H1 (cell line): ENCODE data around the gene CCL24. TPM values are rescaled to one million over a fixed set of nuclear protein-coding genes. Genes with fewer than 3 reads are reported as not detected.
A peak's percentile ranks its signal among the peaks of the same experiment; 100 is the strongest.

Experiments used
- CTCF ChIA-PET: fragments of 300-600 bp; sonication (Branson Sonifier 250); formaldehyde crosslinking; loops from one replicate; lab custom pipeline; 2021; ENCODE audit not compliant: partially characterized antibody; lab: Charles Lee
- POLR2A ChIA-PET: fragments of 300-600 bp; sonication (Branson Sonifier 250); formaldehyde crosslinking; loops from one replicate; lab custom pipeline; 2021; ENCODE audit warnings: inconsistent platforms; ENCODE audit not compliant: partially characterized antibody; lab: Charles Lee
- DNase-seq, 2 experiments: peaks; one replicate each; pipeline versions ENCODE4 v3.0.0 to v3.0.0-alpha.2; 2010 to 2022; ENCODE audit warnings: low spot score in 2 of 2, low read depth in 1 of 2, mixed read lengths in 1 of 2
- FAIRE-seq: peaks from 2 replicates; lab custom pipeline; 2011; peaks lifted over from hg19 to GRCh38; lab: Jason Lieb, UNC
- H2AFZ ChIP-seq: 2 replicates; pipeline ENCODE4 v1.8.1; 2012; ENCODE audit warnings: low read length, inconsistent platforms
- H2AK5ac ChIP-seq: 2 replicates; pipeline ENCODE4 v1.6.1; 2013; ENCODE audit warnings: low read depth, low read length
- H2BK120ac ChIP-seq: replicated peaks from 2 replicates; pipeline ENCODE3; 2013; ENCODE audit warnings: low read depth, low read length, inconsistent platforms
- H2BK12ac ChIP-seq: 2 replicates; pipeline ENCODE4 v1.6.1; 2013; ENCODE audit warnings: low read depth, low read length
- H2BK15ac ChIP-seq: 2 replicates; pipeline ENCODE4 v1.6.1; 2013; ENCODE audit warnings: low read length
- H2BK20ac ChIP-seq: 2 replicates; pipeline ENCODE4 v1.6.1; 2013; ENCODE audit warnings: low read length
- H2BK5ac ChIP-seq: 2 replicates; pipeline ENCODE4 v1.6.1; 2013; ENCODE audit warnings: low read depth, low read length
- H3K14ac ChIP-seq: 2 replicates; pipeline ENCODE4 v1.6.1; 2013; ENCODE audit warnings: inconsistent platforms; ENCODE audit not compliant: insufficient read length
- H3K18ac ChIP-seq: 2 replicates; pipeline ENCODE4 v1.6.1; 2013; ENCODE audit warnings: low read length; ENCODE audit errors: extremely low read depth
- H3K23ac ChIP-seq: 2 replicates; pipeline ENCODE4 v1.6.1; 2013; ENCODE audit warnings: inconsistent platforms; ENCODE audit not compliant: insufficient read length
- H3K23me2 ChIP-seq: 2 replicates; pipeline ENCODE4 v1.6.1; 2013; ENCODE audit warnings: low read depth, low read length
- H3K27ac ChIP-seq: 2 replicates; pipeline ENCODE4 v1.6.1; 2011; ENCODE audit warnings: low read depth, low read length, inconsistent platforms
- H3K27me3 ChIP-seq, 4 experiments: replicated peaks in 1 of 4; 1 replicate in 1 of 4; 2 replicates in 3 of 4; pipeline versions ENCODE4 v1.6.1 to v1.8.1; 2011 to 2013; ENCODE audit warnings: low read length in 3 of 4, mild to moderate bottlenecking in 3 of 4, inconsistent platforms in 2 of 4, mixed read lengths in 2 of 4, moderate library complexity in 1 of 4; ENCODE audit not compliant: control insufficient read depth in 3 of 4, insufficient read depth in 3 of 4; ENCODE audit errors: extremely low read depth in 1 of 4
- H3K36me3 ChIP-seq, 4 experiments: 2 replicates each; pipeline versions ENCODE4 v1.6.1 to v1.8.1; 2011 to 2013; ENCODE audit warnings: mild to moderate bottlenecking in 4 of 4, low read length in 3 of 4, moderate library complexity in 2 of 4, control low read depth in 1 of 4, inconsistent platforms in 1 of 4; ENCODE audit not compliant: insufficient read depth in 4 of 4, control insufficient read depth in 2 of 4
- H3K4ac ChIP-seq: replicated peaks from 2 replicates; pipeline ENCODE3; 2013; ENCODE audit warnings: low read length, low read depth, mixed read lengths, inconsistent platforms; ENCODE audit not compliant: insufficient read length
- H3K4me1 ChIP-seq, 4 experiments: replicated peaks in 1 of 4; 1 replicate in 1 of 4; 2 replicates in 3 of 4; pipeline versions ENCODE4 v1.6.1 to v1.8.1; 2011 to 2013; ENCODE audit warnings: low read length in 3 of 4, inconsistent platforms in 2 of 4, mixed read lengths in 1 of 4; ENCODE audit not compliant: insufficient read depth in 4 of 4, control insufficient read depth in 3 of 4
- H3K4me2 ChIP-seq, 2 experiments: 2 replicates each; pipeline versions ENCODE4 v1.6.1 to v1.8.1; 2011 to 2013; ENCODE audit warnings: low read depth in 2 of 2, low read length in 2 of 2, control low read depth in 1 of 2, inconsistent platforms in 1 of 2, mild to moderate bottlenecking in 1 of 2; ENCODE audit not compliant: insufficient read depth in 1 of 2
- H3K4me3 ChIP-seq, 4 experiments: fragments of 200-600, 300-600 bp in 1 of 4; sonication (generic), shearing (Covaris generic), sonication (Bioruptor Twin) in 1 of 4; 2 replicates each; pipeline versions ENCODE4 v1.5.1 to v1.8.1; 2011 to 2016; ENCODE audit warnings: low read length in 4 of 4, low read depth in 3 of 4, control low read depth in 2 of 4, inconsistent platforms in 2 of 4, mild to moderate bottlenecking in 2 of 4, mixed read lengths in 1 of 4, moderate library complexity in 1 of 4; ENCODE audit not compliant: insufficient read depth in 2 of 4; ENCODE audit errors: extremely low read depth in 1 of 4
- H3K56ac ChIP-seq: replicated peaks from 2 replicates; pipeline ENCODE3; 2013; ENCODE audit warnings: low read depth, mild to moderate bottlenecking, mixed read lengths, low read length, inconsistent platforms; ENCODE audit not compliant: insufficient read length
- H3K79me1 ChIP-seq: 2 replicates; pipeline ENCODE4 v1.6.1; 2013; ENCODE audit warnings: low read depth, low read length, control low read depth
- H3K79me2 ChIP-seq, 2 experiments: 2 replicates each; pipeline versions ENCODE4 v1.6.1 to v1.8.1; 2012 to 2013; ENCODE audit warnings: low read length in 2 of 2, mild to moderate bottlenecking in 2 of 2, inconsistent platforms in 1 of 2; ENCODE audit not compliant: insufficient read depth in 2 of 2, control insufficient read depth in 1 of 2
- H3K9ac ChIP-seq, 4 experiments: replicated peaks in 1 of 4; 1 replicate in 1 of 4; 2 replicates in 3 of 4; pipeline versions ENCODE4 v1.6.1 to v1.8.1; 2011 to 2013; ENCODE audit warnings: low read depth in 3 of 4, low read length in 3 of 4, control low read depth in 2 of 4, mild to moderate bottlenecking in 2 of 4, moderate library complexity in 2 of 4, inconsistent platforms in 1 of 4; ENCODE audit errors: extremely low read depth in 1 of 4
- H3K9me3 ChIP-seq, 2 experiments: 2 replicates each; pipeline versions ENCODE4 v1.6.1 to v1.8.1; 2012 to 2013; ENCODE audit warnings: mild to moderate bottlenecking in 2 of 2, moderate library complexity in 2 of 2, control low read depth in 1 of 2, inconsistent platforms in 1 of 2, low read depth in 1 of 2, low read length in 1 of 2, mixed read lengths in 1 of 2; ENCODE audit not compliant: insufficient read depth in 2 of 2
- H4K20me1 ChIP-seq, 2 experiments: replicated peaks in 1 of 2; 2 replicates each; pipeline versions ENCODE3 to v1.8.1; 2011 to 2013; ENCODE audit warnings: inconsistent platforms in 2 of 2, low read length in 2 of 2, mild to moderate bottlenecking in 1 of 2; ENCODE audit not compliant: insufficient read depth in 2 of 2, control insufficient read depth in 1 of 2
- H4K5ac ChIP-seq: 2 replicates; pipeline ENCODE4 v1.6.1; 2013; ENCODE audit warnings: low read length, low read depth, mixed read lengths, inconsistent platforms; ENCODE audit not compliant: insufficient read length
- H4K8ac ChIP-seq: 2 replicates; pipeline ENCODE4 v1.8.0; 2013; ENCODE audit warnings: mild to moderate bottlenecking, moderate library complexity, low read length, inconsistent platforms; ENCODE audit not compliant: insufficient read depth; ENCODE audit errors: extremely low read depth
- H4K91ac ChIP-seq: replicated peaks from 2 replicates; pipeline ENCODE3; 2013; ENCODE audit warnings: low read length, mixed read lengths, inconsistent platforms; ENCODE audit not compliant: insufficient read length
- CEBPB ChIP-seq: IDR thresholded peaks from 2 replicates; pipeline ENCODE4 v1.6.1; 2012; ENCODE audit warnings: low read depth, low read length
- KDM1A ChIP-seq: fragments of 200-600, 300-600 bp; sonication (generic); IDR thresholded peaks from 2 replicates; pipeline ENCODE4 v1.7.1; 2016; ENCODE audit warnings: mild to moderate bottlenecking, low read length, borderline replicate concordance
- KDM4A ChIP-seq: IDR thresholded peaks from one replicate; pipeline ENCODE4 v1.7.1; 2012; ENCODE audit warnings: low read depth, mild to moderate bottlenecking, moderate library complexity, low read length, inconsistent platforms; ENCODE audit not compliant: severe bottlenecking
- RNF2 ChIP-seq: fragments of 200-900, 300-1000 bp; sonication (generic); IDR thresholded peaks from 2 replicates; pipeline ENCODE4 v1.7.1; 2016; ENCODE audit warnings: borderline replicate concordance, low read depth, mild to moderate bottlenecking, antibody characterized with exemption, low read length; ENCODE audit not compliant: poor library complexity, severe bottlenecking; ENCODE audit errors: missing control alignments
- WGBS, 2 experiments: shearing (Covaris generic) in 1 of 2; methylation state at CpG; one replicate each; pipeline versions ENCODE4 v1.1.6 to v1.1.7; 2013 to 2015; ENCODE audit warnings: low lambda C conversion rate in 2 of 2, mixed read lengths in 2 of 2, inconsistent platforms in 1 of 2, low coverage in 1 of 2, missing lambda C conversion rate in 1 of 2; ENCODE audit not compliant: insufficient replicate concordance in 2 of 2, insufficient coverage in 1 of 2, insufficient read length in 1 of 2; ENCODE audit errors: extremely low coverage in 1 of 2, missing lambda C conversion rate in 1 of 2; 5-methylcytosine and 5-hydroxymethylcytosine counted together
- polyA plus RNA-seq, 7 experiments: library from polyadenylated mRNA; depleted of rRNA in 3 of 7; stranded (reverse) in 5 of 7; unstranded in 2 of 7; fragments of >200 nt in 5 of 7; fragments of 200-250 nt in 2 of 7; gene quantifications; 1 replicate in 5 of 7; 2 replicates in 1 of 7; 4 replicates in 1 of 7; pipeline versions ENCODE4 v1.2.1 to v1.2.3, GENCODE V29; 2011 to 2013; ENCODE audit warnings: missing spikeins in 2 of 7, mixed read lengths in 2 of 7
- total RNA-seq: library from RNA; stranded (reverse); fragmentation: NEBNext Ultra II Directional; extraction: Animal tissue kit (Norgen Biotek cat#: 25700); gene quantifications from 2 replicates; pipeline ENCODE4 v1.2.1, GENCODE V29; 2021

CCL24 gene
- total and polyA plus RNA-seq, 2 of the 8 experiments (the other 6 are each of a cell fraction or from before 2014, with no cell fraction given), result not detected

DNA sequence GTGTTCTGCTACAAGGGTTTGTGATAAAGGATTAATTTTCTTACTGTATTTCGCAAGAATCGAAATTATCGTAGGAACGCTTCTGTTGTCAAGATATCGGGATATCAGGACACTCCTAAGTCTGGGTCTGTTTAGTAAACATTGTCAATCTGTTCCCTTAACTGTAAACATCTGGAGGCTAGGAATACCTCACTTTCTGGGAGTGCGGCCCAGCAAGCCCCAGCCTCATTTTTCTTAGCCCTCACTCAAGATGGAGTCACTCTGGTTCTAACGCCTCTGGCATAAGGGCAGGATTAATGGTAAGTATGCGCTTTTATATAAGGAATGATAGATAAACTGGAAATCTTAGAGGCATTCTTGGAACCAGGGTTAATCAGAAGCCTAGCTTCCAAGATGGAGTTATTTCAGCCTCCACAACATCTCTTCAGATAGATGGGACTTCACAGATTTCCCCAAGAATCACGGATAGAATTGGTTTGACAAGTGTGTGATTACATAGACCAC, 30.1 kb upstream of the CCL24 start:
- ChIA-PET CTCF (no interaction called here), POLR2A (no interaction called here)
- H3K79me2 ChIP-seq, result no peaks in the 10 kb centered on the region
- no peak overlapping the region for H2BK15ac ChIP-seq
- no peak overlapping the region for H2AK5ac ChIP-seq
- no peak overlapping the region for H3K4me3 ChIP-seq
- no peak overlapping the region for H2BK120ac ChIP-seq
- no peak overlapping the region for H3K56ac ChIP-seq
- H3K9me3 ChIP-seq, result no peaks in the 10 kb centered on the region
- H3K23me2 ChIP-seq, result no peaks in the 10 kb centered on the region
- H2AFZ ChIP-seq, result no peak overlapping the region
- no peaks in the 10 kb centered on the region for H3K4me1 ChIP-seq
- no peak overlapping the region for H3K23ac ChIP-seq
- no peak overlapping the region for H4K91ac ChIP-seq
- H2BK20ac ChIP-seq, result no peak overlapping the region
- H2BK5ac ChIP-seq, result no peak overlapping the region
- H3K14ac ChIP-seq, result no peak overlapping the region
- no peaks in the 10 kb centered on the region for H4K20me1 ChIP-seq
- H3K18ac ChIP-seq, result no peak overlapping the region
- H4K5ac ChIP-seq, result no peak overlapping the region
- 88% methylated on average over 9 of the region's 9 CpGs; no CpG with 5 or more reads in 1 of the 2 experiments for WGBS, 2 experiments
- H2BK12ac ChIP-seq, result no peak overlapping the region
- no peak overlapping the region for H3K4ac ChIP-seq
- DNase-seq (no peak), FAIRE-seq (no peak)
- no peaks in the 10 kb centered on the region for H3K27me3 ChIP-seq
- no peak overlapping the region for H3K9ac ChIP-seq
- TF ChIP-seq KDM4A, result no peak
- peak; percentile 56; the same call in 1 of the 2 replicates for TF ChIP-seq CEBPB
- TF ChIP-seq KDM1A, result no peak
- TF ChIP-seq RNF2, result no peak
- H4K8ac ChIP-seq, result no peak overlapping the region
- no peak overlapping the region for H3K4me2 ChIP-seq
- no peaks in the 10 kb centered on the region for H3K79me1 ChIP-seq
- no peak overlapping the region for H3K27ac ChIP-seq
- H3K36me3 ChIP-seq, result no peaks in the 10 kb centered on the region
